HG03460 (cell line): ENCODE measurements around the gene SNCAIP.
A peak's percentile ranks its signal among the peaks of the same experiment; 100 is the strongest.

Experiments
- ATAC-seq: cut with Tn5 transposase; IDR thresholded peaks from one replicate; pipeline ENCODE4 v1.9.1; 2021; ENCODE audit not compliant: unreplicated experiment

Gene SNCAIP

DNA sequence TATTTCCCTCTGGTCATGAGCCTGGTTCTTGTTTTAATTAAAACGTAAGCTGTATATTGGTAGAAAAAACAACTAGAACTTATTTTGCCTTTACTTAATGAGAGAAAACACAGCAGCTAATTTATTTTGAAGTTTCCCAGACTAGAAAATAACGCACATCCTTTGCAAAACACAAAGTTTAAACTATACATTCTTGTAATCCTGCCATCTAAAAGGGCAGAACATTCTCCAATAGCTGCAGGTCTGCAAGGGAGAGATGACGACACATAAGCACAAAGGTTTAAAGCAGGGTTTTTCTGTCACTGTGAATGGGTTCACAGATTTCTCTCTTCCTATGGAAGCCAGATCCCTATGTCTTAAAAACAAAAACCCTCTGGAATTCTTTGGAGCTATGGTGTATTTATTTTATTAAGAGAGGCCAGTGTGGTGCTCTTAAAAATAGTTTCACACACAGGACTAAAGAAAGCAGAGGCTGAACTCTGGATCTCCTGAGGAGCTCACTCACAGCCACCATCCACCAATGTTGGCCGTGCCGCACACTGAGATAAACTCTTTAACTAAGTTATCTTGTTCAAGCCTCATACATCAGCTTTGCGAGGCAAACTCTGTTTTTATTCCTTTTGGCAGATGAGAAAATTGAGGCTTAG is 82.4 kb downstream of the SNCAIP start:
- no peak for ATAC-seq

DNA sequence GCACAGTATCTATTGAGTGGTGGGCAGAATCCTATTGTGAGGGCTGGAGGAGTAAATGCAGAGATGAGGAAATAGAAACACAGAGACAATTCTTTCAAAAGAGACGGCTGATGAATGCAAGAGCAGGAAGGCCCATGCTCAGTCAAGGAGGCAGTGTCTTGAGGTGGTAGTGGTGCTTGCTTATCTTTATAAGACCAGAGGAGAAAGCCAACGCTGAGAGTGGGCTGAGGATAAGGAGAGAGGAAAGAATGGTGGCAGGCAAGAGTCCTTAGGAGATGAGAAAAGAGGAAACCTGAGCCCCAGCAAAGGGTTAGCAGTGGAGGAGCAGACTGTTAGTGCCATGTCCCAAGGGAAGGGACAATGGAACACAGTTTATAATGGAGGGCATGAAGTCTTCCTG is 86.0 kb downstream of the SNCAIP start:
- ATAC-seq, result no peak

DNA sequence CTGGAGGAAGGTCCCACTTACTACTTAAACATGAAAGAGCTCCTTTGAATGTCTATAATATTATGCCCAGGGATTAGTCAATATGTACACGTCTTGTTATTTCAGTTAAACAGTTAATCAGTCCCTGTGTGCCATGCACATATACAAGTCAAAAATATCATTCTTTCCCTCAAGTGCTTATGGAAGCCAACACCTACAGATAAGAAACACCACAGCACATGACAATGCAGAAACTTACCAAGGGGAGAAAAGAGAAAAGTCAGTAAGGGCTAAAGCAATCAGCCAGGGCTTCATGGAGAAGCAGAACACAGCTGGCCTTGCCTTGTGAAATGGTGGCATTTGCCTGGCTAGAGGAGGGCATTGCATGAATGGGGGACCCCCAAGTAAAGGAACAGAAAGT is 88.3 kb downstream of the SNCAIP start:
- no peak for ATAC-seq

DNA sequence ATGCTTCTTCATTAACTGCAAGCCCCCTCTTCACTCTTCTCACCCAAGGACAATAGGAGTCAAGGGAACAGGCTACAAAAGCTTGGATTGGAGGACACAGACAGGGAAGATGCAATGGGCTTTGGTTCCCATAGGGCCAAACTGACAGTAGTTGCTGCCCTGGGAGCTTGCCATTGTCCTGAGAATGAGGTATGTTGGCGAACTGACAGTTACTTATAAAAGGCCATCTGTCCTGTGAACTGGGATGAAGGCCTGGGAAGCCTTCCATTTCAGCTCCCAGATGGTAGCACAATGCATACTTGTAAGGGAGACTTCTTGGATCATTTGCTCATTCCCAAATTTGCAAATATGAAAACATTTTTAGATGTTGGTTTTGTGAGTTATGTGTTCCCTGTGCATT is 88.9 kb downstream of the SNCAIP start:
- no peak for ATAC-seq

DNA sequence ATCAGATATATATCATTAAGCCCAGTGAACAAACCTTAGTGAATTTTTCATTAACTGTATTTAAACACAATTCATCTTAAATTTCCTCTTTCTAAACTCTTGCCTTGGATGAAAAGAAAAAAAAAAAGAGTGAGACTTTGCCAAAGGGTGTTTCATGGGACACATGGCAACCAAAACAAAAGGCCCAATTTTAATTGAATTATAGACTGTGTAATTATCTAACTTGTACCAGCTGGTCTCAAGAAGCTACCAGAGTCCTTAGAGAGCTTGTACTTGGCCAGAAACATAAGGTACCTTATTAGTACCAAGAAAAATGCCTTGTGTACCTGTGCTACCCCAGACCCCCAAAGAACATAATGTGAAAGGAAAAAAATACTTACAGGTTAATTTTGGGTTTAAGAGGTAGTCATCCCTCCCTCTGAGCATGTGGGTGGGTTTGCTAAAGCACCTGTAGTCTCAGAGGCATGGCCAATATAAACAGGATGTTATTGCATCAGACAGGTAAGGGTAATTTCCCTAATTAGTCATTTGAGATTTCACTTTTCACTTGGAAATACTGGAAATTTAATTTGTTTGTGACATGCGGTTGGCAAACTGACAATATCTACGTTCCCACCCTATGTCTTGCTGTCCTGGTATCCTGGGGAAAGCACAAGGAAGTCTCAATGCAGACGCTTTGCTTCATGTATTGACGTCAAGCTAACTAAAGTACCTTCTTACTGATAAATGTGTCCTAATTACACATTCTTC is 90.1 kb downstream of the SNCAIP start:
- ATAC-seq, result no peak

DNA sequence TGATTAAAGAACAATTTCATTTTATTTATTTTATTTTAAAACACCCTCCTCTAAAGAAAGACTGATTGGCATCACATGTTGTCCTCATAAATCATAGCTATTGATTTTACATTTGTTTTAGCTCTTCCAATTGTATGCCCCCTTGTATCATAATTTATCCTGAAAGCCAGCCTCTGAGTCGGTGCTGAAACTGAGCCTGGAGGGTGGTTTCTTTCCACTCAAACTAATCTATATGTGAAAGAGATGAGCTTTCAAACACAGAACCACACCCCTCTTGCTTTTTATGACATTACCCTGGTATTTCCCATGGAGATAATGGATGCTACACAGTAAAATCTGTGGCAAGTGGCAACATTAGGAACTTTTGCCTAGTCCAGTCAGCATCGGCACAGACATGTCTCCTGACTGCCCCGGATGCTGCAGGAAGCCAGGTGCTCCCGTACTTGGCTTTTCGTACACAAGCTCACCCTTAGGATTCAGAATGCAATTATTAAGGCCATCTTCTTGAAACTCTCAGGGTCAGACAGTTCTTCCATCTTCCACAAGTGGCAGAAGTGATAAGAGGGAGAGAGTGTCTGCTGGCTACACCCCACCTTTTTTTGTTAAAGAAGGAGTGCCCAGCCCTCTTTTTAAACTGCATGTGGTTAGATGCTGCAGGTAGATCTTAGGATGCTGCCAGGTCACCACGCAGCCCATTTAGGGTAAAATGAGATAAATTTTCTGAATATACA is 91.1 kb downstream of the SNCAIP start:
- ATAC-seq, result no peak

DNA sequence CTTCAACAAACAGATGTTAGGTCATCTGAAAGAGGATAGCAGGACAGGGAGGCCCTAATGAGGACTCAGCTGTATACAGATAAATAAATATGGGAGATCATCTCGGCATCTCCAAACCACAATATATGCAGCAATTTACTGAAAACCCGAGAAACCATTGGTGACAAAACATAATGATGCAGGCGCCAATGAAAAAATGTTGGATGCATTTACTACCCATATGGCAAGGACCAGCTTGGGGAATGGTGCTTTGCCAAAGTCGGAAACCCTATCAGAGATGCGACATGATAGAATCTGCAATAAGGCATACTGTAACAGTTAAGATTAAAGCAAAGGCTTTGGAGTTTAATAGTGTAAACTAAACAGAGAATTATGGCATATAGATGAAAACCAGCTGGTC is 92.0 kb downstream of the SNCAIP start:
- no peak for ATAC-seq

DNA sequence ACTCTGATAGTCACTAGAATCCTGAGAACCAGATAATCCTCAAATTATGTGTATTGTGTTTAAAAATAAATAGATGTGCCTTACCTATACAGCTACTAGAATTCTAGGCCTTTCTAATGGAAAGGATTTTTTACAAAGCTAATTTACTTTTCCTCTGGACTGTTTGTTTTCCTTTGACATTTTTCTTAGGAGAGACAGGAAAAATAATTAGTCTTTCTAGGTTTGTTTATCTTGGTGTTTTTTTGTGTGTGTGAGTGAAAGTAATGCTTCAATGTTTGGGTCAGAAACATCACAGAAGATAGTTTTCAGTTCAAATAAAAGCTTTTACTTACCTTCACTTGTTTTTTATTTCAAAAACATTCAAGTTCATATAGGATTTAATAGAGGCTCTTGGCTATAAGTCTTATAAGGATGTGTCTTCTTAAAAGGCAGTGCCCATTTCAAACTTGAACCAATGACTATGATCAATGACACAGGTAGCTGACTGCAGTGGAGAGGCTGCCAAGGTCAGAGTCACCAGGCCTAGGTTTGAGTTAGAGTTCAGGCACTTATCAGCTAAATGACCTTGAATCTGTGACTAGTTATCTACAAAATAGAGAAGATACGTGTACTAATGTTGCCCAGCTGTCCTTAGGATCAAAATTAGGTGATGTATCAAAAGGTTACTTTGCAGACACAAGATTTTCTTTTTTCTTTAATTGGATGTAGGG is 92.8 kb downstream of the SNCAIP start:
- ATAC-seq, result no peak

DNA sequence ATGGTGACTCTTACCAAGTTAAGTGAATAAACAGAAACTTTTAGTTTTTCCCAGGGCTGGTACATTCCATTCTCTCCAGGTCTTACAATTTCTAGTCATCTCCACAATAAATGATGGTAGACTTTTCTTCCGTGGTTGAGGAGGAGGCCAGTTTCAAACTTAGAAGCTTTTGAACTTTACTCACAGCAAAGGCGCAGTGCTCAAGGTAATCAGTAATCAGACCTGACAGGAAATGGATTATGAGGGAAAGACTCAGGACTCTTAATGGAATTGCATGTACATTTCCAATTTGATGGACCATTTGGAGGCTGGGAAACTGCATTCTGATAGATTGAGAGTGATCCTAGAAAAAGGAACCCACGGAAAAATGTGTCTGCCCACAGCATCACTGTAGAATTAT is 93.7 kb downstream of the SNCAIP start:
- no peak for ATAC-seq

DNA sequence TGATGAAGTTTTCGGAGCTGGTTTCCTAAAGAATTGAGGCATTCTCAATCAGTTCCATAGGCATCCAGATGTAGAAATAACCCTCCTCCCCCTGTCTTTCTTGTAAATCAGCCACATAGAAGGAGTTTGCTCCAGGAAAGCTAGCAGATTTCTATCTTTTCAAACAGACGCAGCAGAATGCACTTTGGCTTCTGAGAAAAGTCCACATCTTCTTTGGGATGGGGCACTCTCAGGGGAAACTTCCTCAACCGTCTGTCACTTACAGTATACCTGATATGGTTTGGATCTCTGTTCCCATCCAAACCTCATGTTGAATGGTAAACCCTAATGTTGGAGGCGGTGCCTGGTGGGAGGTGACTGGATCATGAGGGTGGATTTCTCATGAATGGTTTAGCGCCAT is 94.1 kb downstream of the SNCAIP start:
- ATAC-seq, result no peak

DNA sequence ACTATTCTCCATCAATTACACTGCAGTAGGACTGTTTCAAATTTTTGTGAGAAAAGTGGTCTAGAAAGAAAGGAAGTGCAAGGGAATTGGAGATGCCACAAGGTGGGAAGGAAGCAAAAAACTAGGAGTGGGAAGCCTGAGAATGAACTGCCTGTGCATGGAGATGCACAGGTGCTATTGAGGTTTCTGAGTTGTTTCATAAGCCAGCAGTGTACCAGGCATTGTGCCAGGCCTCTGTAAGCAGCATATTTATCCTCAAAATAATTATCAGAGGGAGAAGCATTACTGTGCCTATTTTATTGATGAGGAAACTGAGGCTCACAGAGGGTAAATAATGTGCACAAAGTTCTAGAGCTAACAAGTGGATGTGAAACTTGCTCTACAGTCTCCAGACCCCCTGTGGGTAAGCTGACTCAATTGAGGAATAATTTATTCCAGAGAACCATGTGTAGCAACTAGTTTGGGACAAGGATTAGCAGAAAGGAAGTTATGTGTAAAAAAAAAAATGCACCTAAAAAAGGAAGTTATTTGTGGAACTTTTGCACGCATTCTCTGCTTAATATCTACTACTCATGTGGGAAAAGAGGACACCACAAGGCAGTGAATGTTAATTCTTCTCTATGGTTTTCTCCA is 96.7 kb downstream of the SNCAIP start:
- no peak for ATAC-seq

DNA sequence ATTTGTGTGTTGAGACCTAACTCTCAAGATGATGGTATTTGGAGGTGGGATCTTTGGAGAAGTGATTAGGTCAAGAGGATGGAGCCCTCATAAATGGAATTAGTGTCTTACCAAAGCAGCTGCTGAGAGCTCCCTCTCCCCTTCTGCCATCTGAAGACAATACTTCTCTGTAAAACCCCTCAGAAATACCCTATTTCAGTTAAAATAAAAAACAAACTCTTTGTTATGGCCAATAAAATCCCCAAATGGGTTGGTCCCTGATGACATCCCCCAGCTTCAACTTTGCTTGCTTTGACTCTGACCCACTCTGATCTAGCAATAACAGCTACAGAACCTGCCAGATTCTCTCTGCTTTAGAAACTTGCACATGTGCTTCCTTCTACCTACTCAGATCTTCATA is 100.9 kb downstream of the SNCAIP start:
- ATAC-seq, result no peak

DNA sequence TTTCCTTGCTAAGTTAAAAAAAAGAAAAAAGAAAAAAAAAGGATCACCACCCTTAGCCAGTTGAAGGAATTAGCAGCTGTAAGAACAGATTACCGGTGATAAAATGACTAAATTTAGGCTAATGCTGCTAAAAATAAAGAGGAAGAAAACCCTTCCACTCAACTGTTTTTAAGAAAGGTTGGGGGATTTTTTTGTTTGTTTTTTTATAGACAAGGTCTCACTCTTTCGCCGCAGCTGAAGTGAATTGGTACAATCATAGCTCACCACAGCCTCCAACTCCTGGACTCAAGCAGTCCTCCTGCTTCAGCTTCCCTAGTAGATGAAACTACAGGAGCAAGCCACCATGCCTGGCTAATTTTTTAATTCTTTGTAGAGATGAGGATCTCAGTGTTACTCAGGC is 101.7 kb downstream of the SNCAIP start:
- no peak for ATAC-seq

DNA sequence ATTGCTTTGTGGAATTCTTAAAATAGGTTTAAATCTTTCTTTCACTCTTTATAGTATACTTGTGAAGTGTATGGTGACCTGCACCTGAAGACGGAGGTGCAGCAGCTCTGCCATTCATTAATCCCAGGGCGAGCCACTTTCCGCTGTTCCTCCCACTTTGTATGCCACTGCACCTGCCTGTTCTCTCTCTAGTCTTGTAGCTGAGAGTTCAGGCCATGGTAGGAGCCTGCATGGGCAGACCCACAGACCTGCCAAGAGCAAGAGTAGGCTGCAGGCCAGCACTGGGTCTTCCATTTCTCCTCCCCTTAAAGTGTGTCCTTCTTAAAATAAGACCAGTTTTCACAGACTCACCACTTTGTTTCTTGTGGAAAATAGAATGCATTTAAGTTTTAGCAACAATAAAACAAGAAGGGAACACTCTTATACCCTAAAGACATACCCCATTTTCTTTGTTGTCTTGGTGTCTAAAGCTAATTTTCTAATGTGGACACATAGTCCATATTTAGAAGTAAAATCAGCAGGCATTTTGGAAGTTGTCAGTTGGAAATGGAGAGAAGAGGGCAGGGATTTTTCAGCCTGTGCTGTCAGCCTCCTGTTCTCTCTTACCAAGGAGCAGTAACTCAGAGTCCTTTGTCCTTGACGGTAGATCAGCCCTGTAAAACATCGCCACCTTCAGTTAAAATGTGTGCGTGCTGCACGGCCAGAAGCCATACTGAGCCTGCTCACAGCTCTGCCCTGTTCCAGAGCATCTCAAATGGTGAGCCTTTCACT is 103.2 kb downstream of the SNCAIP start:
- peak; percentile 73 for ATAC-seq

DNA sequence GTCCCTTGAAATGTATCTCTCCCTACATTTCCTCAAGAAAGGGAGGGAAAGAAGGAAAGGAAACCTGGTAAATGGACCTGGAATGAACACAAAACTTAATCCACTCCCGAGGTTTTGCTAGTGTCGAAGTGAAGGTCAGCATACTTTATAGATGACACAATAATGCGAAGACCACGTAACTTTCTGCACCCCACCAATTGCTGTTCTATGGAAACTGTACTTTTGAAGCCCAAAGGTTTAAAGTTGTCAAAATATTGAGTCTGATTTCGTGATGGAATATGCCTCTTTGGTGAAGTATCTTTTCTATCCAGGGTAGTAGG is 103.7 kb downstream of the SNCAIP start:
- no peak for ATAC-seq

DNA sequence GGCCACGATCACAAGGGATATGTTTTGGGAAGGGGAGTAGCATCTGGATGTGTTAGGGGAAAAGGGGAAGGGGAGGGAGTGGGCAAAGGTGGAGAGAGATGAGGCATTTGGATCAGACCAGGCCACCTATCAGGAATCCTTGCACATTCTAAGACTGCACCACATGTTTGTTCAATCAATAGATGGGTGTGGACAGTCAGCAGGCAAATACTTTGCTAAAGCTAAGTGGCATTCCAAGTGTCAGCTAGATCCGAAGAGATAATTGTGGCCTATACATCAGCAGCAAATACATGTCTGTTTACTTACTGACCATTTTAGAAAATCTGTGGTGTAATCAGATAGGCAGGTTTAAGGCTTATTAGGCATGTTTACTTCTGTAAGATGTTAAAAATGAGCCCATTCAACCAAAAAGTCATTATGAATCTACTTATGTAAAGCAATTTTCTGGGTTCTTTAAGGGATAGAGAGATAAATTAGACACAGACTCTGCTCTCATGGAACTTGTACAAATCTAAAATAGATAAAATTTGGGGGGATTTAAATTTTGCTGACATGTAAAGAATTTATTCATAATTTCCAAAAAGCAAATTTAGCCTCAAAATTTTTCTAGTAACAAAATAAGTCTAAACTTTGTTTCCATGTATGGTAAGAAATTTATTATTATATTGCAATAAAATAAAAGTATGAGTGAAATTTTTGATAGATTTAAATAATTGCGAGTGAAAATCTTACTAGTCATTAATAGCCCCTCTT is 107.3 kb downstream of the SNCAIP start:
- no peak for ATAC-seq

DNA sequence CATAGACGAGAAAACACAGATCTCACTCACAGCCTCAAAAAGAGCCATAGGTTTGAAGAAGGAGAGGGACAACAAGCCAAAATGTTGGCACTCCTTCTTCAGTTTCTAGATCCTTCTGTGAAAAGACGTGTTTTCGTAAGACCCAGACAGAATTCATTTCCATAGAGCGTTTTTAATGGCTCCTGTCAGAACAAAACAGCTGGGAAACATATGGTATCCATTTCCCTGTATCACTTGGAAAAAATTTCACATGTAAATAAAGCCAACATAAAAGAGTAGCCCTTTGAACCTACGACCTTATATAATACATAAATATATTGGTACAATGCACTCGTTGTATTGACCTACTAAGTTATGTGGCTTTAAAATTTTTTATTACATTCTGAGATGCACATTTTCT is 108.1 kb downstream of the SNCAIP start:
- no peak for ATAC-seq

DNA sequence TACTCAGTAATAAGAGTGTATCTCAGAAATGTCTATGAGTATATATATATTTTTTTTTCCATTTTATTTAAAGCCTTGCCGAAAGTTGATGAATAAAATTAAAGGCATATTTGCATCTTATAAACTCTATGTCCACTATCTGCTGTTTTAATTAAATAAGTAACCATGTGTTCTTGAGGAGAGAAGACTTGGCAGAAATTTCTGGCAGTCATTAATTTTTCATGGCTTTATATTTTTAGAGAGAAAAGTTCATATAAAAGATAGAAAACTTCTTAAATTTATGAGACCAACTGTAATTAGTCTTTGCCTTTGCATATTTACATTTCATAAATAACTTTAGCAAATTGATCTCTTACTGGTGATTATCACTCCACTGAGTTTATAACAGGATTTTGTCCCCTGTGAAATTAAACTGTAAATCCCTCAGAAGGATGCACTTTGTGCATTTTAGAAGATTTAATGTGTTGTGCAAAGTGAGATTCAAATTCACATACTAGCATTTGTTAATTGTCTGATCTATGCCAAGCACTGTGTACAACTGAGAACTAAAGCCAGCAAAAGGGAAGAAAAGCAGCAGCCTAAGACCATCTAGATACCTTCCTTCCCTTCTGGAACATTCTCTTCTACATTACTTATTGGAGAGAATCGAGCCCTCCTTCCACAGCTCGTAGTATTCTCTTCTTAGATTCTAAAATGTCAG is 108.7 kb downstream of the SNCAIP start:
- no peak for ATAC-seq

DNA sequence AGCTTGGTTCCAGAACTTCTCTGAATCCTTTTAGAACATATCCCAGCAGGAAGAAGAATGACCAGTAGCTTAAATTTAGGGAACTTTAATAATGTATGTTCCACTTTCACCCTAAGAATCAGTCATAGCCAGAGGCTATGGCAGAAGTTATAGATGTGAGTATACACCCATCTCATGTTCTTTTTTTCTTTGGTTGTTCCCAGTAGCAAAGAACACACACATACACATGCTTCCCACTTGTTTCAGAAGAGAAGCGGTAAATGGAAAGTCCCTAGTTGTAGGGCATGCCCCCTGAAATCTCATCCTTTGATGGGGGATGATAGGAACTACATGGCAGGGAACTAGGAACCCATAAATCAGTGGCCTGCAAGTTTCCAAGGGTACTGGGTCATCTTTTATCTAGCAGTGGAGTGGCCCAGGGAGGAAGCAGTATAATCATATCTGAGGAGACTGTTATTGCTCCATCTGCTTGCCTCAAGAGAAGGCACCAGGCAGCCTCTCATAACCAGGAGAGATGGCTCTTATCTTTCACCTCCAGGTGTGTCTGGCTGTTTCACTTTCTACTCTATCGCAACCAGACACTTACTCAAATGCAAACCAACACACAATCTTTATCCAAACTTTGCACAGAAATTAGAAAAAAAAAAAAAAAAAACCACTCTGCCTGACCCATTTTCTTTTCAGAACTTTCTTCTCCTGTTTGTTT is 109.5 kb downstream of the SNCAIP start:
- peak; percentile 85 for ATAC-seq
